ENCODE data around the gene C1orf167.

- TF ChIP-seq, protein P1, sequence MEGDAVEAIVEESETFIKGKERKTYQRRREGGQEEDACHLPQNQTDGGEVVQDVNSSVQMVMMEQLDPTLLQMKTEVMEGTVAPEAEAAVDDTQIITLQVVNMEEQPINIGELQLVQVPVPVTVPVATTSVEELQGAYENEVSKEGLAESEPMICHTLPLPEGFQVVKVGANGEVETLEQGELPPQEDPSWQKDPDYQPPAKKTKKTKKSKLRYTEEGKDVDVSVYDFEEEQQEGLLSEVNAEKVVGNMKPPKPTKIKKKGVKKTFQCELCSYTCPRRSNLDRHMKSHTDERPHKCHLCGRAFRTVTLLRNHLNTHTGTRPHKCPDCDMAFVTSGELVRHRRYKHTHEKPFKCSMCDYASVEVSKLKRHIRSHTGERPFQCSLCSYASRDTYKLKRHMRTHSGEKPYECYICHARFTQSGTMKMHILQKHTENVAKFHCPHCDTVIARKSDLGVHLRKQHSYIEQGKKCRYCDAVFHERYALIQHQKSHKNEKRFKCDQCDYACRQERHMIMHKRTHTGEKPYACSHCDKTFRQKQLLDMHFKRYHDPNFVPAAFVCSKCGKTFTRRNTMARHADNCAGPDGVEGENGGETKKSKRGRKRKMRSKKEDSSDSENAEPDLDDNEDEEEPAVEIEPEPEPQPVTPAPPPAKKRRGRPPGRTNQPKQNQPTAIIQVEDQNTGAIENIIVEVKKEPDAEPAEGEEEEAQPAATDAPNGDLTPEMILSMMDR (IDR thresholded peaks at IDR 0.05; ENCODE audit: low read depth, low read length): no peak
- TF ChIP-seq EZH2phosphoT487 (IDR thresholded peaks at IDR 0.05; ENCODE audit: low read depth): no peak
Observed at GRCh38 chr1:11807133-11807532, 45.1 kb downstream of the C1orf167 start.

All from OCI-LY3 (cell line).